ENCODE data around the gene SAMMSON.

DNA sequence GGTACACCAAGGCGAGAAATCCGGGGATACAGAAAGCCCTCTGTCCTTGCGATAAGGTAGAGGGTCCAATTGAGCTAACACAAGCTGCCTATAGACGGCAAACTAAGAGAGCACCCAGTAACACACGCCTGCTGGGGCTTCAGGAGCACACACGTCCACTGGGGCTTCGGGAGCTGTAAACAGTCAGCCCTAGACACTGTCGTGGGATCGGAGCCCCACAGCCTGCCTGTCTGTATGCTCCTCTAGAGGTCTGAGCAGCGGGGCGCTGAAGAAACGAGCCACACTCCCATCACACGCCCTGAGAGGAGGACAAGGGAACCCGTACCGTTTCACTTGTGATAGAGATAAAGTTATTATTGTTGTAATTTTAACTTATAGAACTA is 486 bp downstream of the SAMMSON start:
- TF ChIP-seq, protein P1, sequence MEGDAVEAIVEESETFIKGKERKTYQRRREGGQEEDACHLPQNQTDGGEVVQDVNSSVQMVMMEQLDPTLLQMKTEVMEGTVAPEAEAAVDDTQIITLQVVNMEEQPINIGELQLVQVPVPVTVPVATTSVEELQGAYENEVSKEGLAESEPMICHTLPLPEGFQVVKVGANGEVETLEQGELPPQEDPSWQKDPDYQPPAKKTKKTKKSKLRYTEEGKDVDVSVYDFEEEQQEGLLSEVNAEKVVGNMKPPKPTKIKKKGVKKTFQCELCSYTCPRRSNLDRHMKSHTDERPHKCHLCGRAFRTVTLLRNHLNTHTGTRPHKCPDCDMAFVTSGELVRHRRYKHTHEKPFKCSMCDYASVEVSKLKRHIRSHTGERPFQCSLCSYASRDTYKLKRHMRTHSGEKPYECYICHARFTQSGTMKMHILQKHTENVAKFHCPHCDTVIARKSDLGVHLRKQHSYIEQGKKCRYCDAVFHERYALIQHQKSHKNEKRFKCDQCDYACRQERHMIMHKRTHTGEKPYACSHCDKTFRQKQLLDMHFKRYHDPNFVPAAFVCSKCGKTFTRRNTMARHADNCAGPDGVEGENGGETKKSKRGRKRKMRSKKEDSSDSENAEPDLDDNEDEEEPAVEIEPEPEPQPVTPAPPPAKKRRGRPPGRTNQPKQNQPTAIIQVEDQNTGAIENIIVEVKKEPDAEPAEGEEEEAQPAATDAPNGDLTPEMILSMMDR (IDR thresholded peaks at IDR 0.05), result no peak
- no peak for TF ChIP-seq POLR2A (IDR thresholded peaks at IDR 0.05)

All from breast epithelium (tissue), 3 donors.